ENCODE measurements around the gene TCF15. TPM values are rescaled to one million over a fixed set of nuclear protein-coding genes. Genes with fewer than 3 reads are reported as not detected.

The TCF15 gene
- total and polyA plus RNA-seq, 2 of the 4 experiments (the other 2 are of a cell fraction), result not detected

GRCh38 chr20:584971-585301 is 25.2 kb downstream of the TCF15 start:
- Histone ChIP-seq H3K23ac (ENCODE audit: low read depth, low read length) (no peak overlapping the region), H2BK20ac (ENCODE audit: low read depth, low read length) (no peak overlapping the region), H2AK5ac (ENCODE audit: low read depth, low read length) (no peak overlapping the region), H3K9me3 (ENCODE audit: control insufficient read depth, insufficient read depth, low read length) (no peaks in the 10 kb centered on the region), H3K79me1 (ENCODE audit: low read depth in 1 of 2, low read length in 2 of 2) (no peaks in the 10 kb centered on the region), H3K27ac (ENCODE audit: insufficient read depth, low read length) (no peak overlapping the region), H3K36me3 (ENCODE audit: control insufficient read depth, insufficient read depth, low read length) (no peaks in the 10 kb centered on the region), H4K5ac (ENCODE audit: low read depth, low read length) (no peak overlapping the region), H2BK15ac (ENCODE audit: low read depth, low read length) (no peak overlapping the region), H3K9me1 (ENCODE audit: insufficient read depth, low read length) (no peaks in the 10 kb centered on the region), H4K20me1 (ENCODE audit: insufficient read depth, low read length) (no peaks in the 10 kb centered on the region), H3K4me2 (ENCODE audit: low read depth, low read length) (no peak overlapping the region), H2BK120ac (ENCODE audit: low read depth, low read length) (no peak overlapping the region), H3K14ac (replicated peaks; ENCODE audit: low read depth, low read length) (no peak overlapping the region), H3K4me3 (ENCODE audit: insufficient read depth, low read depth, low read length) (no peak overlapping the region), H4K91ac (ENCODE audit: insufficient read depth, low read depth, low read length) (no peak overlapping the region), H3K4me1 (ENCODE audit: control insufficient read depth, insufficient read depth, low read length) (no peaks in the 10 kb centered on the region), H3K18ac (ENCODE audit: low read depth, low read length) (no peak overlapping the region), H3K4ac (ENCODE audit: low read depth, low read length) (no peak overlapping the region), H2AFZ (replicated peaks; ENCODE audit: low read length, poor library complexity) (no peak overlapping the region), H2AK9ac (replicated peaks; ENCODE audit: low read depth, low read length, poor library complexity) (no peak overlapping the region), H4K8ac (ENCODE audit: low read depth in 2 of 2, low read length in 2 of 2) (no peak overlapping the region), H3K27me3 (ENCODE audit: control insufficient read depth, insufficient read depth, low read length) (peaks cover 3% of the 10 kb centered on the region; the same call in 1 of the 2 replicates), H3K56ac (ENCODE audit: extremely low read depth, insufficient read depth, low read length) (no peak overlapping the region), H2BK5ac (ENCODE audit: low read depth, low read length, poor library complexity, severe bottlenecking) (no peak overlapping the region), H3K9ac (ENCODE audit: low read depth, low read length) (no peak overlapping the region)
- dilution Hi-C loops (cut with HindIII; ENCODE audit: low sequenced_read_pairs, unreplicated experiment), result no loop called here
- in situ Hi-C loops (cut with MboI; ENCODE audit: low sequenced_read_pairs), result no loop called here
- WGBS, 2 experiments (ENCODE audit: extremely low coverage in 2 of 2, insufficient read length in 1 of 2), result no CpG with 5 or more reads among the region's 7 CpGs
- BruUV-seq (replicated peaks), result no TSS peak
- ATAC-seq (ENCODE audit: low read depth) (no peak), DNase-seq (no peak)
- intact Hi-C loops (cut with micrococcal nuclease), result no loop called here
- ChIA-PET POLR2A (ENCODE audit: unreplicated experiment) (no interaction called here), CTCF (no interaction called here)
- TF ChIP-seq USF2 (IDR thresholded peaks at IDR 0.05; ENCODE audit: low read depth, low read length), result no peak
- TF ChIP-seq SMC3 (IDR thresholded peaks at IDR 0.05; ENCODE audit: low read depth, low read length), result no peak
- TF ChIP-seq FOS (IDR thresholded peaks at IDR 0.05; ENCODE audit: low read depth, low read length), result no peak
- TF ChIP-seq RAD21 (IDR thresholded peaks at IDR 0.05; ENCODE audit: low read length), result no peak
- TF ChIP-seq RCOR1 (IDR thresholded peaks at IDR 0.05; ENCODE audit: insufficient replicate concordance, low read length), result no peak
- TF ChIP-seq CTCF (conservative IDR thresholded peaks at IDR 0.05; ENCODE audit: low read depth, low read length), result no peak
- TF ChIP-seq RFX5 (IDR thresholded peaks at IDR 0.05; ENCODE audit: low read depth, low read length), result no peak
- no peak for TF ChIP-seq NFE2L2 (IDR thresholded peaks at IDR 0.05; ENCODE audit: low read depth, low read length)
- TF ChIP-seq MAZ (IDR thresholded peaks at IDR 0.05; ENCODE audit: borderline replicate concordance, low read depth, low read length), result no peak
- no peak for TF ChIP-seq CEBPB (IDR thresholded peaks at IDR 0.05; ENCODE audit: low read depth, low read length)
- TF ChIP-seq MAFK (IDR thresholded peaks at IDR 0.05; ENCODE audit: low read depth, low read length), result no peak
- TF ChIP-seq BHLHE40 (IDR thresholded peaks at IDR 0.05; ENCODE audit: low read depth, low read length), result no peak

Measured in IMR-90 (cell line).